Muscle of back (tissue), 13 donors: ENCODE measurements around the gene FKBP6. TPM values are rescaled to one million over a fixed set of nuclear protein-coding genes. Genes with fewer than 3 reads are reported as not detected.
A peak's percentile ranks its signal among the peaks of the same experiment; 100 is the strongest.
"Not testable (repeated sequence)": the region's sequence is repeated elsewhere in the genome, so short reads cannot be mapped to it uniquely, and the experiment has no call there.

Experiments
- DNase-seq, 3 donors: peaks; one replicate each; pipeline versions ENCODE4 v3.0.0 to v3.0.0-alpha.2; 2013
- long read RNA-seq, 9 donors: transcript quantifications; one replicate each; lab custom pipeline, GENCODE V29; 2026
- polyA plus RNA-seq, 10 donors: library from polyadenylated mRNA; unstranded; fragments of 120-200 nt; gene quantifications; one replicate each; pipeline ENCODE4 v1.2.1, GENCODE V29; 2013; ENCODE audit not compliant: insufficient read length in 10 of 10

Gene FKBP6
- under 1 TPM in 8 of 10 donors, not detected in 2; 0.12 to 0.76 (median 0.23) TPM for polyA plus RNA-seq
- long read RNA-seq, donor 1, result 0 reads
- long read RNA-seq, donor 2, result 0 reads
- long read RNA-seq, donor 3, result 0 reads
- long read RNA-seq, donor 4, result 0 reads
- long read RNA-seq, donor 5, partial matches to known transcripts, result 28 of 28 reads
- long read RNA-seq, donor 5, other reads (novel, unspliced or antisense), result 0 of 28 reads
- long read RNA-seq, donor 6, result 0 reads
- long read RNA-seq, donor 7, result 0 reads
- long read RNA-seq, donor 8, result 0 reads
- long read RNA-seq, donor 9, result 0 reads

GRCh38 chr7:73327922-73328321 lies at the start of gene FKBP6, which contains the start of gene TRIM50:
Gene FKBP6 (plus strand): TSS chr7:73328161. CDS start chr7:73328429, 268 bp downstream.
Gene TRIM50 (minus strand): TSS chr7:73328082. CDS start chr7:73324787, 3,295 bp downstream.
- DNase-seq, result not testable (repeated sequence)

GRCh38 chr7:73297235-73297634 lies 30.7 kb upstream of the FKBP6 start:
- DNase-seq, result not testable (repeated sequence)

- DNase-seq, result not testable (repeated sequence)
Measured at GRCh38 chr7:73297706-73298105, 30.3 kb upstream of the FKBP6 start.

GRCh38 chr7:73299812-73300211 lies 28.1 kb upstream of the FKBP6 start:
- not testable (repeated sequence) for DNase-seq

DNA sequence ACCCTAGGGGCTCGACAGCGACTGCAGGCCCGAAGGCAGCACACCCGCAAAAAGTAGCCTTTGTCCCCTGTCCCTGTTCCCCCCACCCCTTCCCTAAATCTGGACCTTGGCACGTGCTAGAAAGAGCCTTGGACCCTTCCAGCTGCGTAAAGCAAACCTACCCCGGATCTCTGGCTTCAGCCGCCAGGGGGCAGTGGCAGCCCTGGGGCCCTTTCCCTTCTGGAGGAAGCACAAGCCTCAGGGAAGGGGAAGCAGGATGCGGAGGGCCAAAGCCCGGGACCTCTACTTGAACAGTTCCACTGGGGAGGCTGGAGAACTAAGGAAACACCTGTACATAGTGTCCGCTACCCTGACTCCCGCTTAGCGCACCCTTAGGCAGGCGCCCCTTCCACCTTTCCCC lies 26.9 kb upstream of the FKBP6 start:
- not testable (repeated sequence) for DNase-seq

DNA sequence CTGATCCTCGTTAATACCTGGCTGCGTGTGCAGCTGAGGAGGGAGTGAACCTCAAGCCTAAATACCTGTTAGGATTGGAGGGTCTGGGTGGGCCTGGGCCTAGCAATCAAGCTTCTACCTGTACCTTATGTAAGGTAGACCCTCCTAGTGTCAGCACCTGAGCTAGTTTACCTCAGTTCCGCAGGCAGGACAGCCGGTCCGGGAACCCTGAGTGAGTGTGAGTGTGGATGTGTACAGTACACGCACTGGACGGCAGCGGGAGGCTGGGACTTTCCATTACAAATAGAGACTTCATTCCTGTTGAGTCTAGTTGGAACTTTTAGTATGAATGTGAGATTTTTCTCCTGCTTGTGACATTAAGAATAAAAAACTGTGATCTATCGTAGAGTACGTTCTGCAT lies 25.1 kb upstream of the FKBP6 start:
- not testable (repeated sequence) for DNase-seq

DNA sequence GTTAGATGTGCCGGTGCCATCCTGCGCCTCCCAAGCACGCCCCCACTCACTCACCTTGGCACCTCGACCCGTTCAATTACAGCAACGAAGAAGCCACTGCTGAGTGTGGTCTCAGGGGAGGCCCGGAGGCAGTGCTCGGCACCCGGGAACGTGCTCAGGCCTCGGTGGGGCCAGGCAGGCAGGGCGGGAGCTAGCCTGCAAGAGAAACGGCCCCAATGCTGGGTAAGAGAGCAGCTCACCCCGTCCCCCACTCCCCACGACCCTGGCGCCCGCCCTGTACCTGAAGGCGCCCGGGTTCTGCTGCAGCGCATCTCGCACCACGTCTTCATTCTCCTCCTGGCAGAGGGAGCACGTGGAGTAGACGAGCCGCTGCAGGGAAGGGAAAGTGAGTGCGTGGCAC lies 24.4 kb upstream of the FKBP6 start:
- DNase-seq, result no peak

DNA sequence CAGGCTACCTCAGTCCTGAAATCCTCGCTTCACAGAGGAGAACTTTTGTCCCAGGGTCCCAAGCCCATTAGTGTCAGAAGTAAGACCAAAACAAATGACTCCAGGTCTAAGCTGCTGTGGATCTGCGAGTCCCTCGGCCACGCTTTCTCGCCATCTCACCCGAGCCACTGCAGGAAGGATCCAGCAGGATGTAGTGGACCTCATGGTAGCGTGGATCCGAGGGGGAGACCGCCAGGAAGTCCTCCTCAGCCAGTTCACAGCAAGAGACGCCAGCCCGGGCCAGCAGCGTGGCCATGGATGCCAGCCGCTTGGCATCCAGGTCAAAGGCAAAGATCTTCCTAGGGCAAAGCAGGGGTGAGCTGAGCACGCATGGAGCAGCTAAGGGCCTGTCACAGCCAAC lies 23.9 kb upstream of the FKBP6 start:
- DNase-seq, result no peak

DNA sequence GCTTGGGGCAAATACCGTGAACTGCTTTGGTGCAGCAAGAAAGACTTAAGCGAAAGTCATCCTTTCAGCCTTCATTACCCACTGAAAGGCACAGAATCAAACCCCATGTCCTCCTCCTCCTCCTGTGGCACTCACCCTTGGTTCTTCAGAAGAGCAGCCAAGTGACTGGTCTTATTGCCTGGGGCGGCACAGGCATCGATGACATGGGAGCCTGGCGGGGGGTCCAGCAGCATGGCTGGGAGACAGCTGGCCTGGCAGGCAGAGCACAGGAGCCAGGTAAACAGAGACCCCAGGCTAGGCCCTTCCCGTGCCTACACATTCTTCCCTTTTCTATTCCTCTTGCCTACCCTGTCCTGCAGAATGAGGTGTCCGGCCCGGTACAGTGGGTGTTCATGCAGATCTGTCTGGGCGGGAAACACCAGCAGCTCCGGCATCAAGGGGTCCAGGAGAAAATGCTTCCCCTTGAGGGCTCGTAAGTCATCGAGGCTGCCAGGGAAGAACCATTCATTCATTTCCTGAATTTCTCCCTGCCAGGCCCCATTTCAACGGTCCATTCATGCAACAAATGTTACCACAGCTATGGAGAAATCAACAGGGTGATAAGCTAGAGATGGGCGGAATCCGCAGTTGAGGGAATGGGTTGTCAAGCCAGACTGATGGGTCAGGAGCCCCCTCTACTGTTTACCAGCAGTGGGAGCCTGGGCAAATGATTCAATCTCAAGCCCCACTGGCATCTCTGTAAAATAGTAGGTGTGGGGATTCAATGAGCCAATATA lies 23.2 kb upstream of the FKBP6 start:
- DNase-seq, result not testable (repeated sequence)

DNA sequence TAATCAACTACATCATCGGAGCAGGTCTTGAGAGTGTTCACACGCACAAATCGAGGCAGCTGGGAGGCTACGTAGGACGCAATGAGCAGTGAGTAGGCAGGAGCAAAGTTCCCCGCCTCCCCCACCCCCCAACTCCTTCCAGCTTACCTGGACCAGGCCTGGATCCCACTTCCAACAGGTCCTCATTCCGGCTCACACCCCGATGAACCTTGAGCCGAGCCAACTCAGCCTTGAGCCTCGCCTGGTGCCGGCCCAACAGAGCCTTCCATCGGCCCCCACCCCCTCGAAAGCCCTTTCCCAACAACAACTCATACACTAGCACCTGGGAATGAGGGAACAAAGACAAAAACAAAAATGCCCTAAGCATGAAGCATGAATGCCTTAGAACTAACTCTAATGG lies 20.5 kb upstream of the FKBP6 start:
- no peak for DNase-seq

- DNase-seq, result peak in 1 of 3 donors; percentile 38
Measured at GRCh38 chr7:73308074-73308664, 19.8 kb upstream of the FKBP6 start.

DNA sequence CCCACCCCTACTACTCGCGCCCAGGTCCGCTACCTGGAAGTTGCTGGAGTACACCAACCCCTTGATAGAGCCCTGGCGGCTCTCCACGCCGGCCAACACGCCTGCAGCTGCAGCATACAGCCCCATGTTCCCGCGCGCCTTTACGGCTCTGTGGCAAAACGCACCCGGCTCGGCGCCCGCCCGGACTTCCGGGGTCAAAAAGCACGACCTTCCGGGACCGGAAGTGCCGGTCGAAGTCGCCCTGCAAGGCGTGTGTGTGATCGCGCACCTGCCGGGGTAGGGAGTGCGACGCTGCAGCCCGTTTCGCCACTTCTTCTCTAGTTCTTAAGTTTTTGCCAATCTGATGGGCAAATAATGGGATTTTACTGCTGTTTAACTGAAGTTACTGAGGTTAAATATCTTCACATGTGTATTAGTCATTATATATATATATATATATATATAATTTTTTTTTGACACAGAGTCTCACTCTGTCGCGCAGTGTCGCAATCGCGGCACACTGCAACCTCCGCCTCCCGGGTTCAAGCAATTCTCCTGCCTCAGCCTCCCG lies 19.2 kb upstream of the FKBP6 start, which contains the start of gene NSUN5:
Gene NSUN5, minus strand, starts transcription at position 162 of the 550 bp plus-strand sequence. Its CDS starts 36 bp downstream, at position 126.
- peak; percentile 64 to 92 (median 87) for DNase-seq

DNA sequence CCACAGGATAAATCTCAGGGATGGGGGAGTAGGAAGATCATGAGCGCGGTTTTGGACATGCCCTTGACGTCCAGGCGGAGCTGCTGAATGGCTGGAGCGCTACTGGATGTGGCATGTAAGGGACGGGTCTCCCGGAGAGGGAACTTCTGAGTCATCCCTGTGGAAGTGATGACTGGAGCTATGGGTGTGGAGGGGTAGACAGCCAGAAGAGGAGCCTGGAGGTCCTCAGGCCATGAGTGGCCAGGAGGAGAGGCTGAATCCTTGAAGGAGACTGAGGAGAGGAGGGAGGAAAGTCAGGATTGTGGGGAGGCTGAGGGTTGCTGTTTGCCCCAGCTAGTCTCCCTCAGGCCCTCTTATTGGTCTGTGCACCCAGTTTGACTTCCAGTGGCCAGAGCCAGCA lies 16.5 kb upstream of the FKBP6 start:
- not testable (repeated sequence) for DNase-seq

GRCh38 chr7:73312831-73313520 lies 15.0 kb upstream of the FKBP6 start:
- DNase-seq, result no peak

GRCh38 chr7:73313521-73313906 lies 14.4 kb upstream of the FKBP6 start:
- DNase-seq, result no peak

- no peak for DNase-seq
Measured at GRCh38 chr7:73314271-73314670, 13.7 kb upstream of the FKBP6 start.

DNA sequence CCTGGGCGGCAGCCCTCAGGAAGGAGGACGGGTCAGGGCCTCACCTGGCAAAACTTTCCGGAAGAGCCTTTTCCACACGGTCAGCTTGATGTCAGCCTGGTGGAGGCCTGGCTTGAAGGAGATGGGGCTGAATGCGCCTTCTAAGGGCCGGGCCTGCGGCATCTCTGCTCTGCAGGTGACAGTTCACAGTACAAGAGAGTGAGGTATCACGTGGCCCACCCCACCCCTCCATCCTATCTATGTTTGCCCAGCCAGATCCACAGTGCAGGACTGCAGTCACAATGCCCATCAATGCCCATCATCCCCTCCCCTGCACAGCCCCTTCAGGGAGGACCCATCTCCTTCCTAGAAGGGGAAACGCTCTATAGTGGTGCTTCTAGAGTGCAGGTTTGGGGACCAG lies 11.4 kb upstream of the FKBP6 start:
- no peak for DNase-seq

DNA sequence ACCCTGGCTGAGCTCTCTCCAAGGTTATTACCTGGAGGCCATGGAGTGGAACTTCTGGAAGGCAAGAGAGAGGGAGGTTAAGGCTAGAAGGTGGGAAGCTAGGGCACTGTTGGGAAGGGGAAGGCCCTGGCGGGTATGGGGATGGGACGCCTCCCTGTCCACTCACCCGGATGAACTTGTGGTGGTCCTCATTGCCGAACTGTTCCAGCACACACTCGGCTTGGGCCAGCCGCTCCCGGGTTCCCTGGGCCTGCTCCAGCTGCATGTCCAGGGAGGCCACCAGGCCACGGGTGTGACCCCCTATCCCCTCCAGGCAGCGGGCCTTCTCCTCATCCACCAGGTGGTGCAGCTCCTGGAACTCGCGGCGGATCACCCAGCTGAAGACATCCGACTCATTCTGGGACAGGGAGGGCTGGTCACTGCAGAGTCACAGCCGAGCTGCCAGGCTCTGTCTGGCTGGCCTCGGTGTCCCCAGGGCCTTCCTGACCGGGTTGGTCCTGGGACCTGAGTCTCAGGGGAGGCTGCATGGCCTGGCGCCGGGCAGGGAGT lies 9.2 kb upstream of the FKBP6 start:
- DNase-seq, result not testable (repeated sequence)

DNA sequence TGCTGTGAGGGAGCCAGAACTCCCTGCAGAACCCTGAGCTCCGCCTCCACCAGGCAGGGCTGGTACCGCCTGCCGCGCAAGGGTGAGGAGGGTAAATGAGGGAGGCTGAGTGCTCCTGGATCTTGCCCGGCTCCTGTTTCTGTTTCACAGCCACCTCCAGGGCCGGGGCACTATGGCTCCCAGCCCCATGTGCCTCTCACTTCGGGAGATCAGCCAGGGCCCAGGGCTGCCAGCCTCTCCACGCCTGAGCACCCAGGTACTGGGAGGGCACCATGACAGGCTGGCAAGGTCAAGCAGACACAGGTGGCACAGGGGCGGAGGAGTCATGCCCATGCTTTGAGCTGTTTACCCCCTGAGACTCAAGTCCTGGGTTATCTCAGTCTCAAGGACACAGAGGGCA lies 8.4 kb upstream of the FKBP6 start:
- DNase-seq, result not testable (repeated sequence)

DNA sequence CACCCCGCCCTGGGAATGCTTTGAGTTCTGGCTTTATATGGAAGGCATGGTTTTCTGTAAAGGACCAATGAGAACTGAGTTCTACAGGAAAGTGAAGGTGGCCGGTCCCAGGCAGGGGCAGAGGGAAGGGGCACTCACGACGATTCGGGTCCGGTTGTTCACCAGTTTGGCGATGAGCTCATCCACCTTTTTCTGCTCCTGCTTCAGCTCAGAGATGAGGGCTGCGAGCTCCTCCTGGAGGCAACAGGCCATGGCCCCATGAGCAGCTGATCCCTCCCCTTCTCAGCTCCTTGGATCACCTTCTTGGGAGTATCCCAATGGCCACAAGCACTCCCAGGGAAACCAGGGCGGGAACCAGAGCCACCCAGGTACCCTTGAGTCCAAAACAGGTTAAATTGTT lies 8.0 kb upstream of the FKBP6 start:
- not testable (repeated sequence) for DNase-seq

- DNase-seq, result not testable (repeated sequence)
Measured at GRCh38 chr7:73323434-73324080, 4.4 kb upstream of the FKBP6 start.
